BLaER1 treated with 17β-estradiol and CSF1 and Interleukin-3, amounts not matched to agents 10 nM and 100 nM (cell line): Measurements from ENCODE around the gene TNRC18.
A peak's percentile ranks its signal among the peaks of the same experiment; 100 is the strongest.
"Not testable (repeated sequence)": the region's sequence is repeated elsewhere in the genome, so short reads cannot be mapped to it uniquely, and the experiment has no call there.

Experiments used
- H3K27ac ChIP-seq, 11 experiments: shearing (Covaris generic); formaldehyde crosslinking; 2 replicates each; pipeline ENCODE4 v1.8.1; 2022
- H3K27me3 ChIP-seq, 11 experiments: shearing (Covaris generic); formaldehyde crosslinking; 2 replicates each; pipeline ENCODE4 v1.8.1; 2022
- H3K36me3 ChIP-seq, 11 experiments: shearing (Covaris generic); formaldehyde crosslinking; 2 replicates each; pipeline ENCODE4 v1.8.1; 2022
- H3K4me1 ChIP-seq, 10 experiments: shearing (Covaris generic); formaldehyde crosslinking; 2 replicates each; pipeline ENCODE4 v1.8.1; 2022
- H3K4me2 ChIP-seq, 11 experiments: shearing (Covaris generic); formaldehyde crosslinking; 2 replicates each; pipeline ENCODE4 v1.8.1; 2022
- H3K4me3 ChIP-seq, 10 experiments: shearing (Covaris generic); formaldehyde crosslinking; 2 replicates each; pipeline ENCODE4 v1.8.1; 2022
- H3K9ac ChIP-seq, 11 experiments: shearing (Covaris generic); formaldehyde crosslinking; 2 replicates each; pipeline ENCODE4 v1.8.1; 2022
- H3K9me3 ChIP-seq, 11 experiments: shearing (Covaris generic); formaldehyde crosslinking; replicated peaks in 1 of 11; 2 replicates each; pipeline ENCODE4 v1.8.1; 2022
- H4K20me1 ChIP-seq, 11 experiments: shearing (Covaris generic); formaldehyde crosslinking; 2 replicates each; pipeline ENCODE4 v1.8.1; 2022
- Cebpa-rat ChIP-seq, 11 experiments: shearing (Covaris generic); IDR thresholded peaks; 2 replicates each; pipeline ENCODE4 v1.8.1; 2022

TNRC18 gene

GRCh38 chr7:5375925-5376324 is 47.7 kb downstream of the TNRC18 start:
- Histone ChIP-seq H3K9me3 (no peaks in the 10 kb centered on the region), H3K27ac (no peak overlapping the region; a peak in 1 of 22 replicates), H3K4me1 (peaks cover 6 to 43% (median 21%) of the 10 kb centered on the region in 10 experiments; a peak in 18 of 20 replicates), H3K4me3 (no peak overlapping the region), H3K27me3 (no peaks in the 10 kb centered on the region), H3K9ac (peak overlapping the region in 3 of 11 experiments; percentile 2 to 29 (median 10); a peak in 2 of 22 replicates), H3K36me3 (peaks cover 49 to 94% (median 81%) of the 10 kb centered on the region in 11 experiments), H4K20me1 (peaks cover 78 to 100% (median 96%) of the 10 kb centered on the region in 11 experiments), H3K4me2 (peak overlapping the region in 8 of 11 experiments; percentile 22 to 59 (median 48); a peak in 15 of 22 replicates)
- no peak for TF ChIP-seq Cebpa-rat (IDR thresholded peaks at IDR 0.05)

- Histone ChIP-seq H3K27ac (no peak overlapping the region), H3K27me3 (no peaks in the 10 kb centered on the region), H3K4me3 (no peak overlapping the region), H3K4me1 (peaks cover 0 to 35% (median 22%) of the 10 kb centered on the region in 10 experiments; a peak in 16 of 20 replicates), H4K20me1 (peaks cover 78 to 100% (median 96%) of the 10 kb centered on the region in 11 experiments), H3K4me2 (no peak overlapping the region), H3K9ac (no peak overlapping the region), H3K9me3 (no peaks in the 10 kb centered on the region), H3K36me3 (peaks cover 64 to 94% (median 87%) of the 10 kb centered on the region in 11 experiments)
- TF ChIP-seq Cebpa-rat (IDR thresholded peaks at IDR 0.05), result no peak
Measured at GRCh38 chr7:5374464-5374863, 49.2 kb downstream of the TNRC18 start.

GRCh38 chr7:5373300-5373699 is 50.3 kb downstream of the TNRC18 start:
- peaks cover 80 to 100% (median 97%) of the 10 kb centered on the region in 11 experiments for H4K20me1 ChIP-seq
- no peak for TF ChIP-seq Cebpa-rat (IDR thresholded peaks at IDR 0.05)
- H3K9ac ChIP-seq, result no peak overlapping the region
- peaks cover 67 to 100% (median 94%) of the 10 kb centered on the region in 11 experiments for H3K36me3 ChIP-seq
- H3K27ac ChIP-seq, result no peak overlapping the region
- no peaks in the 10 kb centered on the region for H3K9me3 ChIP-seq
- H3K4me1 ChIP-seq, result peaks cover 0 to 35% (median 21%) of the 10 kb centered on the region in 10 experiments; a peak in 15 of 20 replicates
- no peak overlapping the region for H3K4me3 ChIP-seq
- no peaks in the 10 kb centered on the region for H3K27me3 ChIP-seq
- no peak overlapping the region for H3K4me2 ChIP-seq

- peaks cover 58 to 95% (median 82%) of the 10 kb centered on the region in 11 experiments for H3K36me3 ChIP-seq
- H3K4me2 ChIP-seq, result no peak overlapping the region
- no peaks in the 10 kb centered on the region for H3K27me3 ChIP-seq
- peaks cover 77 to 100% (median 97%) of the 10 kb centered on the region in 11 experiments for H4K20me1 ChIP-seq
- no peaks in the 10 kb centered on the region for H3K9me3 ChIP-seq
- TF ChIP-seq Cebpa-rat (IDR thresholded peaks at IDR 0.05), result no peak
- H3K27ac ChIP-seq, result no peak overlapping the region
- no peak overlapping the region for H3K4me3 ChIP-seq
- H3K9ac ChIP-seq, result peak overlapping the region in 1 of 11 experiments; percentile 45; a peak in 1 of 22 replicates
- peaks cover 10 to 41% (median 19%) of the 10 kb centered on the region in 10 experiments; a peak in 19 of 20 replicates for H3K4me1 ChIP-seq
Measured at GRCh38 chr7:5370454-5371353, 52.9 kb downstream of the TNRC18 start.

GRCh38 chr7:5367661-5368060 is 56.0 kb downstream of the TNRC18 start:
- peaks cover 33 to 95% (median 72%) of the 10 kb centered on the region in 11 experiments for H3K36me3 ChIP-seq
- H3K27ac ChIP-seq, result no peak overlapping the region
- H4K20me1 ChIP-seq, result peaks cover 89 to 100% (median 100%) of the 10 kb centered on the region in 11 experiments
- no peak overlapping the region for H3K4me3 ChIP-seq
- 0 out of 22 replicates have a peak overlapping the region, but pooled peaks of 1 of the 11 experiments have one; percentile 1 for H3K4me2 ChIP-seq
- H3K9ac ChIP-seq, result no peak overlapping the region
- H3K27me3 ChIP-seq, result no peaks in the 10 kb centered on the region
- peaks cover 37 to 65% (median 45%) of the 10 kb centered on the region in 10 experiments for H3K4me1 ChIP-seq
- no peak for TF ChIP-seq Cebpa-rat (IDR thresholded peaks at IDR 0.05)
- no peaks in the 10 kb centered on the region for H3K9me3 ChIP-seq

GRCh38 chr7:5365976-5366625 is 57.5 kb downstream of the TNRC18 start:
- H3K9me3 ChIP-seq, H3K27me3 ChIP-seq, H3K4me3 ChIP-seq, H3K27ac ChIP-seq, H3K9ac ChIP-seq: not testable (repeated sequence)
- H3K4me2 ChIP-seq, result peak overlapping the region; percentile 24 to 93 (median 80); a peak in 20 of 22 replicates
- peaks cover 29 to 95% (median 74%) of the 10 kb centered on the region in 11 experiments for H3K36me3 ChIP-seq
- H3K4me1 ChIP-seq, result peaks cover 42 to 70% (median 51%) of the 10 kb centered on the region in 10 experiments
- peaks cover 95 to 100% (median 99%) of the 10 kb centered on the region in 11 experiments for H4K20me1 ChIP-seq

GRCh38 chr7:5363729-5364128 is 59.9 kb downstream of the TNRC18 start:
- Histone ChIP-seq H3K9me3 (no peaks in the 10 kb centered on the region), H4K20me1 (peaks cover 72 to 100% (median 98%) of the 10 kb centered on the region in 11 experiments), H3K4me2 (peak overlapping the region; percentile 61 to 93 (median 82)), H3K9ac (peak overlapping the region in 9 of 11 experiments; percentile 3 to 35 (median 27); a peak in 7 of 22 replicates), H3K4me1 (peaks cover 42 to 60% (median 51%) of the 10 kb centered on the region in 10 experiments), H3K27me3 (no peaks in the 10 kb centered on the region), H3K36me3 (peaks cover 33 to 95% (median 74%) of the 10 kb centered on the region in 11 experiments), H3K4me3 (peak overlapping the region in 1 of 10 experiments; percentile 3; a peak in 1 of 20 replicates), H3K27ac (peak overlapping the region in 1 of 11 experiments; percentile 32; a peak in 1 of 22 replicates)
- TF ChIP-seq Cebpa-rat (IDR thresholded peaks at IDR 0.05), result no peak

GRCh38 chr7:5362466-5362865 is 61.2 kb downstream of the TNRC18 start:
- peaks cover 59 to 100% (median 97%) of the 10 kb centered on the region in 11 experiments for H4K20me1 ChIP-seq
- TF ChIP-seq Cebpa-rat (IDR thresholded peaks at IDR 0.05), result no peak
- peaks cover 42 to 56% (median 51%) of the 10 kb centered on the region in 10 experiments for H3K4me1 ChIP-seq
- no peaks in the 10 kb centered on the region for H3K9me3 ChIP-seq
- peak overlapping the region in 10 of 11 experiments; percentile 6 to 60 (median 47); a peak in 14 of 22 replicates for H3K9ac ChIP-seq
- no peaks in the 10 kb centered on the region for H3K27me3 ChIP-seq
- H3K4me3 ChIP-seq, result peak overlapping the region in 2 of 10 experiments; percentile 11 to 36; a peak in 1 of 20 replicates
- peak overlapping the region in 7 of 11 experiments; percentile 6 to 59 (median 18); a peak in 8 of 22 replicates for H3K27ac ChIP-seq
- H3K4me2 ChIP-seq, result peak overlapping the region; percentile 61 to 93 (median 82)
- H3K36me3 ChIP-seq, result peaks cover 45 to 96% (median 80%) of the 10 kb centered on the region in 11 experiments
